ENCODE results near the gene ANKRD10. TPM values are rescaled to one million over a fixed set of nuclear protein-coding genes. Genes with fewer than 3 reads are reported as not detected.
"Not testable (repeated sequence)": the region's sequence is repeated elsewhere in the genome, so short reads cannot be mapped to it uniquely, and the experiment has no call there.

Gene ANKRD10
- polyA plus RNA-seq (ENCODE audit: insufficient read length in 4 of 4) = 100 to 1,000 TPM; 213 to 276 (median 225) TPM

- peak; percentile 95 to 99 (median 96) for DNase-seq (ENCODE audit: low read depth in 4 of 4, low spot score in 3 of 4)
Measured at GRCh38 chr13:110915057-110915873, at the start of gene ANKRD10. Gene ANKRD10 (minus strand): TSS chr13:110915069. CDS start chr13:110914934, 135 bp downstream.

- no peak for DNase-seq (ENCODE audit: low read depth in 4 of 4, low spot score in 3 of 4)
Measured at GRCh38 chr13:110964229-110965037, 49.6 kb upstream of the ANKRD10 start.

- DNase-seq (ENCODE audit: low read depth in 4 of 4, low spot score in 3 of 4) = no peak
Measured at GRCh38 chr13:110963554-110963970, 48.7 kb upstream of the ANKRD10 start.

GRCh38 chr13:110961959-110962358, 47.1 kb upstream of the ANKRD10 start:
- no peak for DNase-seq (ENCODE audit: low read depth in 4 of 4, low spot score in 3 of 4)

GRCh38 chr13:110960204-110960603, 45.3 kb upstream of the ANKRD10 start:
- no peak for DNase-seq (ENCODE audit: low read depth in 4 of 4, low spot score in 3 of 4)

- no peak for DNase-seq (ENCODE audit: low read depth in 4 of 4, low spot score in 3 of 4)
Measured at GRCh38 chr13:110957931-110958330, 43.1 kb upstream of the ANKRD10 start.

GRCh38 chr13:110957181-110957884, 42.5 kb upstream of the ANKRD10 start:
- no peak for DNase-seq (ENCODE audit: low read depth in 4 of 4, low spot score in 3 of 4)

GRCh38 chr13:110956216-110956615, 41.3 kb upstream of the ANKRD10 start:
- not testable (repeated sequence) for DNase-seq (ENCODE audit: low read depth in 4 of 4, low spot score in 3 of 4)

GRCh38 chr13:110955608-110956007, 40.7 kb upstream of the ANKRD10 start:
- not testable (repeated sequence) for DNase-seq (ENCODE audit: low read depth in 4 of 4, low spot score in 3 of 4)

GRCh38 chr13:110955072-110955503, 40.2 kb upstream of the ANKRD10 start:
- DNase-seq (ENCODE audit: low read depth in 4 of 4, low spot score in 3 of 4) = not testable (repeated sequence)

- not testable (repeated sequence) for DNase-seq (ENCODE audit: low read depth in 4 of 4, low spot score in 3 of 4)
Measured at GRCh38 chr13:110954533-110954920, 39.7 kb upstream of the ANKRD10 start.

- no peak for DNase-seq (ENCODE audit: low read depth in 4 of 4, low spot score in 3 of 4)
Measured at GRCh38 chr13:110953833-110954532, 39.1 kb upstream of the ANKRD10 start.

GRCh38 chr13:110953416-110953815, 38.5 kb upstream of the ANKRD10 start:
- no peak for DNase-seq (ENCODE audit: low read depth in 4 of 4, low spot score in 3 of 4)

GRCh38 chr13:110952135-110952534, 37.3 kb upstream of the ANKRD10 start:
- not testable (repeated sequence) for DNase-seq (ENCODE audit: low read depth in 4 of 4, low spot score in 3 of 4)

- no peak for DNase-seq (ENCODE audit: low read depth in 4 of 4, low spot score in 3 of 4)
Measured at GRCh38 chr13:110950819-110951570, 36.1 kb upstream of the ANKRD10 start.

GRCh38 chr13:110950356-110950755, 35.5 kb upstream of the ANKRD10 start:
- no peak for DNase-seq (ENCODE audit: low read depth in 4 of 4, low spot score in 3 of 4)

- DNase-seq (ENCODE audit: low read depth in 4 of 4, low spot score in 3 of 4) = no peak
Measured at GRCh38 chr13:110949628-110950027, 34.8 kb upstream of the ANKRD10 start.

- DNase-seq (ENCODE audit: low read depth in 4 of 4, low spot score in 3 of 4) = no peak
Measured at GRCh38 chr13:110949116-110949515, 34.2 kb upstream of the ANKRD10 start.

- DNase-seq (ENCODE audit: low read depth in 4 of 4, low spot score in 3 of 4) = not testable (repeated sequence)
Measured at GRCh38 chr13:110947338-110947737, 32.5 kb upstream of the ANKRD10 start.
